Fibroblast of lung (primary cell): ENCODE results near the gene RABGGTB. TPM values are rescaled to one million over a fixed set of nuclear protein-coding genes. Genes with fewer than 3 reads are reported as not detected.

Experiments
- DNase-seq, 2 donors: peaks; one replicate each; pipeline versions ENCODE4 v3.0.0 to v3.0.0-alpha.2; 2010; ENCODE audit warnings: low read depth in 2 of 2
- H2AFZ ChIP-seq: 2 replicates; pipeline ENCODE4 v1.5.1; 2012; ENCODE audit warnings: low read length, control low read depth, inconsistent platforms
- H3K27ac ChIP-seq: 2 replicates; pipeline ENCODE4 v1.5.1; 2011; ENCODE audit warnings: low read length, control low read depth; ENCODE audit not compliant: insufficient read depth
- H3K27me3 ChIP-seq: 2 replicates; pipeline ENCODE4 v1.5.1; 2011; ENCODE audit warnings: mild to moderate bottlenecking, low read length; ENCODE audit not compliant: control insufficient read depth, insufficient read depth
- H3K36me3 ChIP-seq: 2 replicates; pipeline ENCODE4 v1.5.1; 2011; ENCODE audit warnings: low read length; ENCODE audit not compliant: control insufficient read depth, insufficient read depth
- H3K4me1 ChIP-seq: 2 replicates; pipeline ENCODE4 v1.5.1; 2011; ENCODE audit warnings: low read length; ENCODE audit not compliant: control insufficient read depth, insufficient read depth; ENCODE audit errors: extremely low read depth
- H3K4me2 ChIP-seq: 2 replicates; pipeline ENCODE4 v1.5.1; 2011; ENCODE audit warnings: low read length, control low read depth; ENCODE audit not compliant: insufficient read depth; ENCODE audit errors: extremely low read depth
- H3K4me3 ChIP-seq, 4 experiments: fragments of 200-600 bp in 1 of 4; sonication (generic) in 1 of 4; replicated peaks in 1 of 4; 2 replicates each; pipeline ENCODE4 v1.5.1; 2011 to 2016; ENCODE audit warnings: low read length in 4 of 4, low read depth in 3 of 4, mild to moderate bottlenecking in 3 of 4, control low read depth in 2 of 4, inconsistent platforms in 1 of 4, mixed read lengths in 1 of 4; ENCODE audit not compliant: insufficient read depth in 1 of 4; ENCODE audit errors: control extremely low read depth in 1 of 4
- H3K79me2 ChIP-seq: 2 replicates; pipeline ENCODE4 v1.5.1; 2012; ENCODE audit warnings: mild to moderate bottlenecking, low read length, inconsistent platforms; ENCODE audit not compliant: control insufficient read depth, insufficient read depth
- H3K9ac ChIP-seq: 2 replicates; pipeline ENCODE4 v1.5.1; 2011; ENCODE audit warnings: mild to moderate bottlenecking, low read length, control low read depth; ENCODE audit not compliant: insufficient read depth
- H3K9me3 ChIP-seq: 2 replicates; pipeline ENCODE4 v1.5.1; 2012; ENCODE audit warnings: low read depth, low read length; ENCODE audit not compliant: control insufficient read depth, insufficient read depth
- H4K20me1 ChIP-seq: 2 replicates; pipeline ENCODE4 v1.5.1; 2011; ENCODE audit warnings: low read length; ENCODE audit not compliant: control insufficient read depth, insufficient read depth; ENCODE audit errors: extremely low read depth
- CTCF ChIP-seq, 2 donors: IDR thresholded peaks in 1 of 2; conservative IDR thresholded peaks in 1 of 2; 1 replicate in 1 of 2; 2 replicates in 1 of 2; pipeline ENCODE4 v1.5.1; 2011 to 2012; ENCODE audit warnings: low read length in 2 of 2, control low read depth in 1 of 2, inconsistent platforms in 1 of 2, low read depth in 1 of 2, mild to moderate bottlenecking in 1 of 2
- EZH2 ChIP-seq: IDR thresholded peaks from 2 replicates; pipeline ENCODE4 v1.5.1; 2012; ENCODE audit warnings: low read length, control low read depth, mild to moderate bottlenecking; ENCODE audit errors: missing control alignments
- polyA plus RNA-seq, 2 donors: library from polyadenylated mRNA; depleted of rRNA in 1 of 2; stranded (reverse) in 1 of 2; unstranded in 1 of 2; fragments of >200 nt; gene quantifications; 2 replicates each; pipeline ENCODE4 v1.2.1, GENCODE V29; 2011 to 2012; ENCODE audit warnings: missing spikeins in 1 of 2
- total RNA-seq: library from RNA; depleted of rRNA; stranded (reverse); fragments of >200 nt; gene quantifications from 2 replicates; pipeline ENCODE4 v1.2.1, GENCODE V29; 2014

The RABGGTB gene
- total and polyA plus RNA-seq, 2 donors (not counting 1 experiment from before 2014, with no cell fraction given): 83.2 to 87.5 TPM

- no peak overlapping the region for H3K4me3 ChIP-seq
- H3K9ac ChIP-seq: no peak overlapping the region
- no peaks in the 10 kb centered on the region for H3K27me3 ChIP-seq
- no peaks in the 10 kb centered on the region for H3K4me1 ChIP-seq
- TF ChIP-seq CTCF (conservative IDR thresholded peaks at IDR 0.05 in 1 of 2, IDR thresholded peaks at IDR 0.05 in 1 of 2; ENCODE audit: low read depth in 1 of 2, low read length in 2 of 2): no peak
- no peak overlapping the region for H3K4me2 ChIP-seq
- no peaks in the 10 kb centered on the region for H3K79me2 ChIP-seq
- H3K36me3 ChIP-seq: no peaks in the 10 kb centered on the region
- no peak for DNase-seq
- no peaks in the 10 kb centered on the region for H4K20me1 ChIP-seq
- H3K9me3 ChIP-seq: no peaks in the 10 kb centered on the region
- H3K27ac ChIP-seq: no peak overlapping the region
- H2AFZ ChIP-seq: no peak overlapping the region
Measured at GRCh38 chr1:75764057-75764655, 21.9 kb upstream of the RABGGTB start.

- Histone ChIP-seq H3K27me3 (no peaks in the 10 kb centered on the region), H3K27ac (peak overlapping the region; percentile 36), H2AFZ (no peak overlapping the region), H3K4me1 (no peaks in the 10 kb centered on the region), H3K79me2 (no peaks in the 10 kb centered on the region), H3K4me2 (peak overlapping the region; percentile 82), H3K9me3 (no peaks in the 10 kb centered on the region), H3K9ac (no peak overlapping the region), H3K36me3 (no peaks in the 10 kb centered on the region), H3K4me3 (peak overlapping the region in 1 of 4 experiments; percentile 3), H4K20me1 (no peaks in the 10 kb centered on the region)
- TF ChIP-seq EZH2 (no peak), CTCF (conservative IDR thresholded peaks at IDR 0.05 in 1 of 2, IDR thresholded peaks at IDR 0.05 in 1 of 2; ENCODE audit: low read depth in 1 of 2, low read length in 2 of 2) (no peak)
- DNase-seq: peak; percentile 82 to 92
Measured at GRCh38 chr1:75765697-75766355, 20.2 kb upstream of the RABGGTB start.

- Histone ChIP-seq H3K9ac (no peak overlapping the region), H3K27ac (no peak overlapping the region), H2AFZ (no peak overlapping the region), H3K4me3 (no peak overlapping the region), H3K4me2 (no peak overlapping the region), H3K9me3 (no peaks in the 10 kb centered on the region), H3K27me3 (no peaks in the 10 kb centered on the region), H3K79me2 (no peaks in the 10 kb centered on the region), H3K36me3 (no peaks in the 10 kb centered on the region), H4K20me1 (no peaks in the 10 kb centered on the region), H3K4me1 (no peaks in the 10 kb centered on the region)
- DNase-seq: peak in 1 of 2 donors; percentile 54
- no peak for TF ChIP-seq EZH2
- TF ChIP-seq CTCF (conservative IDR thresholded peaks at IDR 0.05 in 1 of 2, IDR thresholded peaks at IDR 0.05 in 1 of 2; ENCODE audit: low read depth in 1 of 2, low read length in 2 of 2): no peak
Measured at GRCh38 chr1:75768016-75768415, 18.0 kb upstream of the RABGGTB start.
